WTC11 (cell line): Measurements from ENCODE around the gene RIBC1. TPM values are rescaled to one million over a fixed set of nuclear protein-coding genes. Genes with fewer than 3 reads are reported as not detected.
A peak's percentile ranks its signal among the peaks of the same experiment; 100 is the strongest.
"Not testable (repeated sequence)": the region's sequence is repeated elsewhere in the genome, so short reads cannot be mapped to it uniquely, and the experiment has no call there.

ENCODE experiments used
- ATAC-seq: fragments of 200-7000 bp; cut with Tn5 transposase; 2 replicates; pipeline ENCODE4 v1.10.0; 2021; ENCODE audit warnings: mild to moderate bottlenecking, moderate library complexity
- CTCF ChIA-PET: fragments of 300-600 bp; sonication (Branson Sonifier 250); formaldehyde crosslinking; loops from one replicate; lab custom pipeline; 2021; ENCODE audit warnings: antibody characterized with exemption; lab: Charles Lee
- POLR2A ChIA-PET: fragments of 350-600 bp; sonication (Branson Sonifier 250); formaldehyde crosslinking; loops from one replicate; lab custom pipeline; 2021; ENCODE audit warnings: antibody characterized with exemption; lab: Charles Lee
- DNase-seq: peaks from one replicate; pipeline ENCODE4 v3.0.0; 2021; ENCODE audit warnings: low spot score
- H3K27ac Mint-ChIP-seq: 2 replicates; pipeline ENCODE4 v1.8.0; 2021; ENCODE audit warnings: mixed read lengths
- H3K27me3 Mint-ChIP-seq: 2 replicates; pipeline ENCODE4 v1.8.0; 2021; ENCODE audit warnings: low read depth, mild to moderate bottlenecking, moderate library complexity, mixed read lengths
- H3K36me3 Mint-ChIP-seq: 2 replicates; pipeline ENCODE4 v1.8.0; 2021; ENCODE audit warnings: mixed read lengths
- H3K4me1 Mint-ChIP-seq: 2 replicates; pipeline ENCODE4 v1.8.0; 2022; ENCODE audit warnings: mixed read lengths
- H3K4me3 Mint-ChIP-seq: 2 replicates; pipeline ENCODE4 v1.8.0; 2021; ENCODE audit warnings: mild to moderate bottlenecking, moderate library complexity, mixed read lengths
- H3K9me3 Mint-ChIP-seq: 2 replicates; pipeline ENCODE4 v1.8.0; 2021; ENCODE audit warnings: mixed read lengths
- ATF1 ChIP-seq: sonication (generic); formaldehyde crosslinking; IDR thresholded peaks from 2 replicates; pipeline ENCODE4 v1.8.1; 2023; ENCODE audit warnings: mild to moderate bottlenecking, moderate library complexity, missing genetic modification reagents
- CBFB ChIP-seq: sonication (generic); formaldehyde crosslinking; IDR thresholded peaks from 2 replicates; pipeline ENCODE4 v1.8.1; 2022; ENCODE audit warnings: mild to moderate bottlenecking, low read depth, missing genetic modification reagents
- ELF4 ChIP-seq: sonication (generic); formaldehyde crosslinking; IDR thresholded peaks from 2 replicates; pipeline ENCODE4 v1.8.1; 2022; ENCODE audit warnings: low read depth, mild to moderate bottlenecking, moderate library complexity, missing genetic modification reagents
- GRHL2 ChIP-seq: fragments of 250-450 bp; sonication (Bioruptor Pico); IDR thresholded peaks from 2 replicates; pipeline ENCODE4 v1.8.0; 2022; ENCODE audit warnings: mild to moderate bottlenecking, moderate library complexity; ENCODE audit not compliant: insufficient replicate concordance, severe bottlenecking
- HMGA2 ChIP-seq: fragments of 250-450 bp; sonication (Bioruptor Pico); IDR thresholded peaks from 2 replicates; pipeline ENCODE4 v1.4.0; 2021; ENCODE audit warnings: mild to moderate bottlenecking, moderate library complexity
- JAZF1 ChIP-seq: fragments of 250-450 bp; sonication (Bioruptor Pico); IDR thresholded peaks from 2 replicates; pipeline ENCODE4 v1.9.0; 2021; ENCODE audit warnings: moderate library complexity, mild to moderate bottlenecking, inconsistent platforms
- NFATC4 ChIP-seq: fragments of 250-450 bp; sonication (Bioruptor Pico); IDR thresholded peaks from 2 replicates; pipeline ENCODE4 v1.9.0; 2021; ENCODE audit warnings: mild to moderate bottlenecking
- OVOL2 ChIP-seq: fragments of 250-450 bp; sonication (Bioruptor Pico); IDR thresholded peaks from 2 replicates; pipeline ENCODE4 v1.9.0; 2021; ENCODE audit warnings: mild to moderate bottlenecking, borderline replicate concordance
- RORB ChIP-seq: fragments of 250-450 bp; sonication (Bioruptor Pico); IDR thresholded peaks from 2 replicates; pipeline ENCODE4 v1.9.0; 2021; ENCODE audit warnings: mild to moderate bottlenecking
- SMAD3 ChIP-seq: sonication (generic); formaldehyde crosslinking; IDR thresholded peaks from 2 replicates; pipeline ENCODE4 v1.8.0; 2022; ENCODE audit warnings: missing genetic modification reagents, mild to moderate bottlenecking, borderline replicate concordance
- SMAD4 ChIP-seq: sonication (generic); formaldehyde crosslinking; IDR thresholded peaks from 2 replicates; pipeline ENCODE4 v1.8.0; 2022; ENCODE audit warnings: mild to moderate bottlenecking, missing genetic modification reagents
- TEAD1 ChIP-seq: sonication (generic); formaldehyde crosslinking; IDR thresholded peaks from 2 replicates; pipeline ENCODE4 v1.8.0; 2022; ENCODE audit warnings: mild to moderate bottlenecking, missing genetic modification reagents
- TP53 ChIP-seq: sonication (generic); formaldehyde crosslinking; IDR thresholded peaks from 2 replicates; pipeline ENCODE4 v1.8.1; 2023; ENCODE audit warnings: mild to moderate bottlenecking, missing genetic modification reagents
- ZNF121 ChIP-seq: sonication (generic); formaldehyde crosslinking; IDR thresholded peaks from 2 replicates; pipeline ENCODE4 v1.8.0; 2023; ENCODE audit warnings: missing genetic modification reagents
- ZNF263 ChIP-seq: sonication (generic); formaldehyde crosslinking; IDR thresholded peaks from 2 replicates; pipeline ENCODE4 v1.8.1; 2022; ENCODE audit warnings: low read depth, mild to moderate bottlenecking, moderate library complexity, missing genetic modification reagents
- total RNA-seq: library from RNA; stranded (reverse); gene quantifications from 3 replicates; pipeline ENCODE4 v1.2.3, GENCODE V29; 2021
- TF ChIP-seq, protein P1 (sequence below): sonication (generic); formaldehyde crosslinking; conservative IDR thresholded peaks from 2 replicates; pipeline ENCODE4 v1.8.1; 2023; ENCODE audit warnings: mild to moderate bottlenecking, low read depth, missing genetic modification reagents, moderate library complexity
- TF ChIP-seq, protein P2 (sequence below): sonication (generic); formaldehyde crosslinking; IDR thresholded peaks from 2 replicates; pipeline ENCODE4 v1.8.0; 2022; ENCODE audit warnings: mild to moderate bottlenecking, missing genetic modification reagents
- TF ChIP-seq, protein P3 (sequence below): sonication (generic); formaldehyde crosslinking; IDR thresholded peaks from 2 replicates; pipeline ENCODE4 v1.8.0; 2022; ENCODE audit warnings: mild to moderate bottlenecking, missing genetic modification reagents
- TF ChIP-seq, protein P4 (sequence below): sonication (generic); formaldehyde crosslinking; IDR thresholded peaks from 2 replicates; pipeline ENCODE4 v1.8.1; 2023; ENCODE audit warnings: mild to moderate bottlenecking, missing genetic modification reagents, moderate library complexity
- TF ChIP-seq, protein P5 (sequence below): sonication (generic); formaldehyde crosslinking; IDR thresholded peaks from 2 replicates; pipeline ENCODE4 v1.8.1; 2022; ENCODE audit warnings: low read depth, mild to moderate bottlenecking, moderate library complexity, missing genetic modification reagents, borderline replicate concordance
- TF ChIP-seq, protein P6 (sequence below): sonication (generic); formaldehyde crosslinking; IDR thresholded peaks from 2 replicates; pipeline ENCODE4 v1.8.0; 2023; ENCODE audit warnings: missing genetic modification reagents, mild to moderate bottlenecking, borderline replicate concordance

Gene RIBC1
- total RNA-seq, 1 experiment from 2014 or later: 1.1 TPM

DNA sequence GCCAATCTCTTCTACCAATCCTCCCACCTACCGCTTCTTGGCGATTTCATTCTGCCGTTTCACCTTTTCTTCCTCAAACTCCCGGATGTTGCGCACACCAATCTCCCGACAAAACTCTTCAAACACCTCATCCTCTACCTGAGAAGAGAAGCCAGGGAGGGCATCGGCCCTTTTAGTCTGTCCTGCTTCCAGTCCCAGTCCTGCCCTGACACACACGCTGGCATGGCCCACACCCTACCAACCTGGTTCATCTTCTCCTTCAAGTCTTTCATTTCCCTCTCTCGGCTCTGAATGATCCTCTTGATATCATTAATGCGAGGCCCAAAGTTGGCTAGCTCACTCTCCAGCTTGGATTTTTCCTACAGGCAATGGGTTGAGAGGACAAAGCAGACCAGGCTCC, 19.1 kb upstream of the RIBC1 start (continued):
- TF ChIP-seq, protein P1, sequence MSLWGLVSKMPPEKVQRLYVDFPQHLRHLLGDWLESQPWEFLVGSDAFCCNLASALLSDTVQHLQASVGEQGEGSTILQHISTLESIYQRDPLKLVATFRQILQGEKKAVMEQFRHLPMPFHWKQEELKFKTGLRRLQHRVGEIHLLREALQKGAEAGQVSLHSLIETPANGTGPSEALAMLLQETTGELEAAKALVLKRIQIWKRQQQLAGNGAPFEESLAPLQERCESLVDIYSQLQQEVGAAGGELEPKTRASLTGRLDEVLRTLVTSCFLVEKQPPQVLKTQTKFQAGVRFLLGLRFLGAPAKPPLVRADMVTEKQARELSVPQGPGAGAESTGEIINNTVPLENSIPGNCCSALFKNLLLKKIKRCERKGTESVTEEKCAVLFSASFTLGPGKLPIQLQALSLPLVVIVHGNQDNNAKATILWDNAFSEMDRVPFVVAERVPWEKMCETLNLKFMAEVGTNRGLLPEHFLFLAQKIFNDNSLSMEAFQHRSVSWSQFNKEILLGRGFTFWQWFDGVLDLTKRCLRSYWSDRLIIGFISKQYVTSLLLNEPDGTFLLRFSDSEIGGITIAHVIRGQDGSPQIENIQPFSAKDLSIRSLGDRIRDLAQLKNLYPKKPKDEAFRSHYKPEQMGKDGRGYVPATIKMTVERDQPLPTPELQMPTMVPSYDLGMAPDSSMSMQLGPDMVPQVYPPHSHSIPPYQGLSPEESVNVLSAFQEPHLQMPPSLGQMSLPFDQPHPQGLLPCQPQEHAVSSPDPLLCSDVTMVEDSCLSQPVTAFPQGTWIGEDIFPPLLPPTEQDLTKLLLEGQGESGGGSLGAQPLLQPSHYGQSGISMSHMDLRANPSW (CRISPR knock-in tag): no peak
- TF ChIP-seq GRHL2 (CRISPR knock-in tag) (no peak), NFATC4 (no peak), RORB (CRISPR knock-in tag) (no peak), SMAD4 (CRISPR knock-in tag) (no peak), SMAD3 (CRISPR knock-in tag) (no peak), TP53 (CRISPR knock-in tag) (no peak), JAZF1 (CRISPR knock-in tag) (no peak)

DNA sequence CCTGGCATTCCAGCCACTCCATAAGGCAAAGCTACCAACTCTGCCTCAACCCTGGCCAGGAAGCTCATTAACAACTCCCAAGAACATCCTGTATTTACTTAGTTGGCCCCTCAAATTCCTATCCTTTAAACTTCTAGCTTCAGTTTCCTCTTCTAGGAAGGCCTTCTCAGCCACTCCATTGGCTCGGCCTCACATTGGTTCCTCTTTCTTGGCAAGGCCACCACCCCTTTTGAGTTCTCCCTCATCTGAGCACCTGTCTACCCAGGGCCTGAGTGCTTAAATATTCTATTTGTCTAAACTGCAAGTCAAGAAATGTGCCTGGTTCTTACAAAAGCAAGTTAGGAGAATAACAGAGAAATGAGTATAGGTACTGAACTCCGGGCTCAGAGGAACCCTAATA, 10.2 kb upstream of the RIBC1 start:
- H3K36me3 Mint-ChIP-seq: peaks cover 49% of the 10 kb centered on the region
- H3K27me3 Mint-ChIP-seq: no peaks in the 10 kb centered on the region
- POLR2A ChIA-PET: no interaction called here
- ATAC-seq (no peak), DNase-seq (no peak)
- no peak overlapping the region for H3K4me3 Mint-ChIP-seq
- no peak overlapping the region for H3K27ac Mint-ChIP-seq
- CTCF ChIA-PET: interaction anchor here (0.8 to 1.0 kb wide), 2 partner anchors 34 to 99 kb away, joined by 3 read pairs; no protein-coding TSS in a partner anchor
- no peaks in the 10 kb centered on the region for H3K9me3 Mint-ChIP-seq
- no peaks in the 10 kb centered on the region for H3K4me1 Mint-ChIP-seq
- TF ChIP-seq ATF1 (CRISPR knock-in tag) (no peak), ZNF121 (CRISPR knock-in tag) (no peak), OVOL2 (CRISPR knock-in tag) (no peak), HMGA2 (CRISPR knock-in tag) (no peak), CBFB (no peak)
- TF ChIP-seq, protein P2, sequence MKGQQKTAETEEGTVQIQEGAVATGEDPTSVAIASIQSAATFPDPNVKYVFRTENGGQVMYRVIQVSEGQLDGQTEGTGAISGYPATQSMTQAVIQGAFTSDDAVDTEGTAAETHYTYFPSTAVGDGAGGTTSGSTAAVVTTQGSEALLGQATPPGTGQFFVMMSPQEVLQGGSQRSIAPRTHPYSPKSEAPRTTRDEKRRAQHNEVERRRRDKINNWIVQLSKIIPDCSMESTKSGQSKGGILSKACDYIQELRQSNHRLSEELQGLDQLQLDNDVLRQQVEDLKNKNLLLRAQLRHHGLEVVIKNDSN: no peak
- TF ChIP-seq, protein P3, sequence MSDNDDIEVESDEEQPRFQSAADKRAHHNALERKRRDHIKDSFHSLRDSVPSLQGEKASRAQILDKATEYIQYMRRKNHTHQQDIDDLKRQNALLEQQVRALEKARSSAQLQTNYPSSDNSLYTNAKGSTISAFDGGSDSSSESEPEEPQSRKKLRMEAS (CRISPR knock-in tag): no peak
- TF ChIP-seq, protein P4, sequence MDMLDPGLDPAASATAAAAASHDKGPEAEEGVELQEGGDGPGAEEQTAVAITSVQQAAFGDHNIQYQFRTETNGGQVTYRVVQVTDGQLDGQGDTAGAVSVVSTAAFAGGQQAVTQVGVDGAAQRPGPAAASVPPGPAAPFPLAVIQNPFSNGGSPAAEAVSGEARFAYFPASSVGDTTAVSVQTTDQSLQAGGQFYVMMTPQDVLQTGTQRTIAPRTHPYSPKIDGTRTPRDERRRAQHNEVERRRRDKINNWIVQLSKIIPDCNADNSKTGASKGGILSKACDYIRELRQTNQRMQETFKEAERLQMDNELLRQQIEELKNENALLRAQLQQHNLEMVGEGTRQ: no peak

DNA sequence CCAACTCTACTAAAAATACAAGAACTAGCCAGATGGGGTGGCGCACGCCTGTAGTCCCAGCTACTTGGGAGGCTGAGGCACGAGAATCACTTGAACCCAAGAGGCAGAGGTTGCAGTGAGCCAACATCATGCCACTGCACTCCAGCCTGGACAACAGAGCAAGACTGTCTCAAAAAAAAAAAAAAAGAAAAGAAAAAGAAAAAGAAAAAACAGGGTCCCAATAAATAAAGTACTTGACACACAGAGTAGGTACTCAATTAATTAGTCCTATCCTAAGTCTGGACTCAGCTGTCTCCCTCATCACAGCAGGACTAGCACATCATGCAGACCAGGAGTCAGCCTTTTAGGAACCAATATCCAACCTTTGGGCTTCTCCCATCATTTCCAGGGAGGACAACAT, 2.3 kb upstream of the RIBC1 start:
- H3K36me3 Mint-ChIP-seq, POLR2A ChIA-PET, ATAC-seq, H3K27ac Mint-ChIP-seq, H3K9me3 Mint-ChIP-seq, DNase-seq, CTCF ChIA-PET, H3K27me3 Mint-ChIP-seq: not testable (repeated sequence)
- peaks cover 14% of the 10 kb centered on the region for H3K4me1 Mint-ChIP-seq
- H3K4me3 Mint-ChIP-seq: peak overlapping the region; percentile 96

DNA sequence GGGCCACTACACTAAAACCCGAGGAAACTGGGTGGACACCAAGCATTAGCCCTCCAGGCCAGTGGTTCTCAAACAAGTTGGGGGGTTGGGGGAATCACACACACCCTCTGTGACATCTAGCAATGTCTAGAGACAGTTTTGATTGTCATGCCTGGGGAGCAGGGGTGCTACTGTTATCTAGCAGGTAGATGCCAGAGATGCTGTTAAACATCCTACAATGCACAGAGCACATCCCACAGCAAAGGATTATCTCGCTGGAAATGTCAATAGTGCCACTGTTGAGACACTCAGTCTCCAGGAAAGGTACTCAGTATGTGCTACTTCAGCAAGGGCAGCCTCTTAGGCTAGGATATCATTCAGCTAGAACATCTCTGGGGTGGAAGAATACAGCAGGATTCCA, 1.5 kb upstream of the RIBC1 start:
- H3K9me3 Mint-ChIP-seq: no peaks in the 10 kb centered on the region
- 0 out of 2 replicates have a peak, but pooled peaks cover 4% of the 10 kb centered on the region for H3K36me3 Mint-ChIP-seq
- ATAC-seq (no peak), DNase-seq (no peak)
- H3K4me3 Mint-ChIP-seq: peak overlapping the region; percentile 96
- H3K27ac Mint-ChIP-seq: peak overlapping the region; percentile 98
- ChIA-PET CTCF (no interaction called here), POLR2A (no interaction called here)
- peaks cover 14% of the 10 kb centered on the region for H3K4me1 Mint-ChIP-seq
- no peaks in the 10 kb centered on the region for H3K27me3 Mint-ChIP-seq
- TF ChIP-seq ELF4 (CRISPR knock-in tag) (no peak), ZNF263 (CRISPR knock-in tag) (no peak), TEAD1 (CRISPR knock-in tag) (no peak)
- TF ChIP-seq, protein P5, sequence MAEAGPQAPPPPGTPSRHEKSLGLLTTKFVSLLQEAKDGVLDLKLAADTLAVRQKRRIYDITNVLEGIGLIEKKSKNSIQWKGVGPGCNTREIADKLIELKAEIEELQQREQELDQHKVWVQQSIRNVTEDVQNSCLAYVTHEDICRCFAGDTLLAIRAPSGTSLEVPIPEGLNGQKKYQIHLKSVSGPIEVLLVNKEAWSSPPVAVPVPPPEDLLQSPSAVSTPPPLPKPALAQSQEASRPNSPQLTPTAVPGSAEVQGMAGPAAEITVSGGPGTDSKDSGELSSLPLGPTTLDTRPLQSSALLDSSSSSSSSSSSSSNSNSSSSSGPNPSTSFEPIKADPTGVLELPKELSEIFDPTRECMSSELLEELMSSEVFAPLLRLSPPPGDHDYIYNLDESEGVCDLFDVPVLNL (CRISPR knock-in tag): no peak
- TF ChIP-seq, protein P6, sequence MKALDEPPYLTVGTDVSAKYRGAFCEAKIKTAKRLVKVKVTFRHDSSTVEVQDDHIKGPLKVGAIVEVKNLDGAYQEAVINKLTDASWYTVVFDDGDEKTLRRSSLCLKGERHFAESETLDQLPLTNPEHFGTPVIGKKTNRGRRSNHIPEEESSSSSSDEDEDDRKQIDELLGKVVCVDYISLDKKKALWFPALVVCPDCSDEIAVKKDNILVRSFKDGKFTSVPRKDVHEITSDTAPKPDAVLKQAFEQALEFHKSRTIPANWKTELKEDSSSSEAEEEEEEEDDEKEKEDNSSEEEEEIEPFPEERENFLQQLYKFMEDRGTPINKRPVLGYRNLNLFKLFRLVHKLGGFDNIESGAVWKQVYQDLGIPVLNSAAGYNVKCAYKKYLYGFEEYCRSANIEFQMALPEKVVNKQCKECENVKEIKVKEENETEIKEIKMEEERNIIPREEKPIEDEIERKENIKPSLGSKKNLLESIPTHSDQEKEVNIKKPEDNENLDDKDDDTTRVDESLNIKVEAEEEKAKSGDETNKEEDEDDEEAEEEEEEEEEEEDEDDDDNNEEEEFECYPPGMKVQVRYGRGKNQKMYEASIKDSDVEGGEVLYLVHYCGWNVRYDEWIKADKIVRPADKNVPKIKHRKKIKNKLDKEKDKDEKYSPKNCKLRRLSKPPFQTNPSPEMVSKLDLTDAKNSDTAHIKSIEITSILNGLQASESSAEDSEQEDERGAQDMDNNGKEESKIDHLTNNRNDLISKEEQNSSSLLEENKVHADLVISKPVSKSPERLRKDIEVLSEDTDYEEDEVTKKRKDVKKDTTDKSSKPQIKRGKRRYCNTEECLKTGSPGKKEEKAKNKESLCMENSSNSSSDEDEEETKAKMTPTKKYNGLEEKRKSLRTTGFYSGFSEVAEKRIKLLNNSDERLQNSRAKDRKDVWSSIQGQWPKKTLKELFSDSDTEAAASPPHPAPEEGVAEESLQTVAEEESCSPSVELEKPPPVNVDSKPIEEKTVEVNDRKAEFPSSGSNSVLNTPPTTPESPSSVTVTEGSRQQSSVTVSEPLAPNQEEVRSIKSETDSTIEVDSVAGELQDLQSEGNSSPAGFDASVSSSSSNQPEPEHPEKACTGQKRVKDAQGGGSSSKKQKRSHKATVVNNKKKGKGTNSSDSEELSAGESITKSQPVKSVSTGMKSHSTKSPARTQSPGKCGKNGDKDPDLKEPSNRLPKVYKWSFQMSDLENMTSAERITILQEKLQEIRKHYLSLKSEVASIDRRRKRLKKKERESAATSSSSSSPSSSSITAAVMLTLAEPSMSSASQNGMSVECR: no peak
